GM12873 (cell line): ENCODE measurements around the gene ARHGAP18.

Source experiments
- TF ChIP-seq, protein P1 (sequence below): IDR thresholded peaks from 2 replicates; pipeline ENCODE4 v1.5.1; 2012; ENCODE audit warnings: low read depth, mild to moderate bottlenecking, moderate library complexity, low read length, control low read depth; ENCODE audit not compliant: insufficient read depth; ENCODE audit errors: missing control alignments

ARHGAP18 gene

DNA sequence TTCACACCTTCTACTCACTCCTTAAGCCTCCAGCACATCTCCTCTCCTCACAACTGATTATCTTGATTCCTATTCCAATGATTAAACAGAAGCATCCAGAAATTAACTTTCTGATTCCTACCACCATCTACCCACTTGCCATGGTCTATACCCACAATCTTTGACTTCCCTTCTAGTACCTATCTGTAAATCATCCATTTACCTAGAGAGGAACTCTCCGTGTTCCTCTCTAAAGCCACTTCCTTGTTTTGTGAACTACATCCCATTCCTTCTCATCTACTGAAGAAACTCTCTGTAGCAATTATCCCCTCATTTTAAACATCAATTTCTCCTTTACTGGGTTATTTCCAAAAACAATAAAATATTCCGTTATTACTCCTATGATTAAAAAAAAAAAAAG is 167.3 kb downstream of the ARHGAP18 start:
- TF ChIP-seq, protein P1, sequence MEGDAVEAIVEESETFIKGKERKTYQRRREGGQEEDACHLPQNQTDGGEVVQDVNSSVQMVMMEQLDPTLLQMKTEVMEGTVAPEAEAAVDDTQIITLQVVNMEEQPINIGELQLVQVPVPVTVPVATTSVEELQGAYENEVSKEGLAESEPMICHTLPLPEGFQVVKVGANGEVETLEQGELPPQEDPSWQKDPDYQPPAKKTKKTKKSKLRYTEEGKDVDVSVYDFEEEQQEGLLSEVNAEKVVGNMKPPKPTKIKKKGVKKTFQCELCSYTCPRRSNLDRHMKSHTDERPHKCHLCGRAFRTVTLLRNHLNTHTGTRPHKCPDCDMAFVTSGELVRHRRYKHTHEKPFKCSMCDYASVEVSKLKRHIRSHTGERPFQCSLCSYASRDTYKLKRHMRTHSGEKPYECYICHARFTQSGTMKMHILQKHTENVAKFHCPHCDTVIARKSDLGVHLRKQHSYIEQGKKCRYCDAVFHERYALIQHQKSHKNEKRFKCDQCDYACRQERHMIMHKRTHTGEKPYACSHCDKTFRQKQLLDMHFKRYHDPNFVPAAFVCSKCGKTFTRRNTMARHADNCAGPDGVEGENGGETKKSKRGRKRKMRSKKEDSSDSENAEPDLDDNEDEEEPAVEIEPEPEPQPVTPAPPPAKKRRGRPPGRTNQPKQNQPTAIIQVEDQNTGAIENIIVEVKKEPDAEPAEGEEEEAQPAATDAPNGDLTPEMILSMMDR, result no peak

DNA sequence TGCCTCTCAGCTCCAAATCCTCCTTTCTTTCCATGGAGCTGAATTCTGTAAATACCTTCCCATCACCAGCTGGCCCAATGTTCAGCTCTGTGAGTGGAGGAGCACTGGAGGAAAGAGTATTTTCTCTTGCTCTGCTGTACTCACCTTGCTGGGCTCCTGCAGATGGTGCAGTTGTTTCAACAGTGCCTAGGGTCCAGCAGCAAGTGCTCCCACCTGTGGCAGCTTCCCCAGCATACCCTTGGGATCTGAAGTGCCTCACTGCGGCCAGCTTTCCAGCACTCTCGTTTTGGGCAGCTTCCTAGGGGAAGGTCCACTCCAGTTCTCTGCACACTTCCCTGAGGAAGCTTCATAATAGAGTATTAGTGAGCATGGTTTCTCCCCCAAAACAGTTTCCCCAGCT is 170.9 kb downstream of the ARHGAP18 start:
- TF ChIP-seq, protein P1, result no peak

DNA sequence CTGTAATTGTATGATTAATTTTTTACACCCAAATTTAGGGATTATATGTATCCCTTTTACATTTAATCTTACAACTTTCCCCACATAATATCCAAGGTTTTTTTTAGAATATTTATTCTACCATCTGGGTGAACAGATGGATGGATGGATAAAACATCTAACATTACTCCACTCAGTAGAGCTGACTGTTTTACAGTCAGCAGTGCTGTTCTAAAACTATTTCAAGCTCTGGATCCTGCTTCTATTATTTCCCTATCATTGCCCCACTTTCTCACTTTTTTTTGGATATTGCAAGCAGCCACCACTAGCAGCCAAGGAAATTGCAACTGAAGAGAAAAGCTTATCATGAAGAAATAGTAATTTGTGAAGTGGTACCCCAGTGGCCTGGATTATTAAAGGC is 173.7 kb downstream of the ARHGAP18 start:
- TF ChIP-seq, protein P1, result no peak

DNA sequence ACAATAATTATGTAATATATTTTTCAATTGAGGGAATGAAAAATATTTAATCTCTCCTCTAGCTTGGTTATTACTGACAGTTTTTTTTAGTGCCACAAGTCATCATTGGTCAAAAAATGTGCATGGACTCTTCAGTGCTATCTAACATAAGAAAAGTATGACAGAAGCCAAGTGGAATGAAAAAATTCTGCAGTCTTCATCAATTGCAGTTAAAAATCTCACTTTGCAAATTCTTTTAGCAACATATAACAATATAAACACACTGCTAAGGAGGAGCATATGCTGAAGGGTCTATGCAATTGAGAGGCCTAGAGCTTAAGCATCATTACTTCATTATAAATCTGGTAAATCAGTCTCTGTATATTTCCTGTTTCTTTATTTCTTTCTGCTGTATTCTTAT is 175.1 kb downstream of the ARHGAP18 start:
- TF ChIP-seq, protein P1, result no peak
